HEK293 (cell line): ENCODE results near the gene TMX3.
A peak's percentile ranks its signal among the peaks of the same experiment; 100 is the strongest.

Source experiments
- CTCF ChIA-PET: fragments of 350-600 bp; formaldehyde crosslinking; extraction: SDS; loops from one replicate; lab custom pipeline; 2021; ENCODE audit warnings: antibody characterized with exemption; lab: Yijun Ruan, JAX
- POLR2A ChIA-PET: fragments of 300-600 bp; formaldehyde crosslinking; extraction: SDS; loops from one replicate; lab custom pipeline; 2020; ENCODE audit warnings: antibody characterized with exemption, inconsistent platforms; lab: Yijun Ruan, JAX
- H3K27ac ChIP-seq: fragments of 200-500 bp; sonication (Bioruptor generic); 2 replicates; pipeline ENCODE4 v1.5.1; 2014; ENCODE audit warnings: low read depth, low read length, control low read depth, inconsistent platforms; ENCODE audit errors: extremely low read depth
- H3K36me3 ChIP-seq, 2 experiments: fragments of 200-500 bp in 1 of 2; sonication (Bioruptor generic) in 1 of 2; 1 replicate in 1 of 2; 2 replicates in 1 of 2; pipeline ENCODE4 v1.5.1; 2014 to 2017; ENCODE audit warnings: inconsistent platforms in 2 of 2, low read length in 2 of 2; ENCODE audit not compliant: control insufficient read depth in 2 of 2, insufficient read depth in 1 of 2
- H3K4me1 ChIP-seq: fragments of 200-500 bp; sonication (Bioruptor generic); 2 replicates; pipeline ENCODE4 v1.5.1; 2014; ENCODE audit warnings: mild to moderate bottlenecking, low read length, inconsistent platforms; ENCODE audit not compliant: control insufficient read depth, insufficient read depth
- H3K4me3 ChIP-seq: 2 replicates; pipeline ENCODE4 v1.5.1; 2011; ENCODE audit warnings: low read depth, mild to moderate bottlenecking, control low read depth, low read length, moderate library complexity
- H3K9me3 ChIP-seq: fragments of 200-500 bp; sonication (Bioruptor generic); 2 replicates; pipeline ENCODE4 v1.5.1; 2014; ENCODE audit warnings: low read depth, low read length, inconsistent platforms; ENCODE audit not compliant: control insufficient read depth, insufficient read depth
- GLIS2 ChIP-seq: fragments of 450-650 bp; formaldehyde crosslinking; IDR thresholded peaks from 2 replicates; pipeline ENCODE4 v1.5.1; 2016; ENCODE audit warnings: missing biosample characterization, missing genetic modification characterization
- IKZF3 ChIP-seq: fragments of 450-650 bp; IDR thresholded peaks from 2 replicates; pipeline ENCODE4 v1.5.0; 2018; ENCODE audit warnings: missing biosample characterization, mild to moderate bottlenecking, missing genetic modification characterization, moderate library complexity
- KLF9 ChIP-seq: fragments of 450-650 bp; formaldehyde crosslinking; IDR thresholded peaks from 2 replicates; pipeline ENCODE4 v1.5.1; 2016; ENCODE audit warnings: missing biosample characterization, missing genetic modification characterization, low read depth
- PRDM1 ChIP-seq: fragments of 450-650 bp; formaldehyde crosslinking; IDR thresholded peaks from 2 replicates; pipeline ENCODE4; 2016; ENCODE audit warnings: missing biosample characterization, missing genetic modification characterization
- SCRT1 ChIP-seq: fragments of 450-650 bp; formaldehyde crosslinking; IDR thresholded peaks from 2 replicates; pipeline ENCODE4 v1.5.1; 2016; ENCODE audit warnings: missing biosample characterization, missing genetic modification characterization, borderline replicate concordance
- SCRT2 ChIP-seq: fragments of 450-650 bp; formaldehyde crosslinking; IDR thresholded peaks from 2 replicates; pipeline ENCODE4 v1.5.1; 2016; ENCODE audit warnings: missing biosample characterization, missing genetic modification characterization
- SP3 ChIP-seq: fragments of 450-650 bp; formaldehyde crosslinking; IDR thresholded peaks from 2 replicates; pipeline ENCODE4 v1.5.1; 2016; ENCODE audit warnings: missing biosample characterization, missing genetic modification characterization
- ZBTB17 ChIP-seq: fragments of 450-650 bp; formaldehyde crosslinking; IDR thresholded peaks from 2 replicates; pipeline ENCODE4 v1.5.1; 2016; ENCODE audit warnings: missing biosample characterization, missing genetic modification characterization
- ZBTB20 ChIP-seq: fragments of 450-650 bp; formaldehyde crosslinking; IDR thresholded peaks from 2 replicates; pipeline ENCODE4 v1.5.1; 2016; ENCODE audit warnings: missing biosample characterization, missing genetic modification characterization
- ZNF132 ChIP-seq: fragments of 450-650 bp; formaldehyde crosslinking; IDR thresholded peaks from 2 replicates; pipeline ENCODE4 v1.5.1; 2017; ENCODE audit warnings: missing biosample characterization, missing genetic modification characterization, borderline replicate concordance
- ZNF324 ChIP-seq: fragments of 450-650 bp; formaldehyde crosslinking; IDR thresholded peaks from 2 replicates; pipeline ENCODE4 v1.5.1; 2016; ENCODE audit warnings: missing biosample characterization, missing genetic modification characterization
- ZNF335 ChIP-seq: fragments of 450-650 bp; formaldehyde crosslinking; conservative IDR thresholded peaks from 2 replicates; pipeline ENCODE4 v1.5.1; 2016; ENCODE audit warnings: missing biosample characterization, missing genetic modification characterization
- ZNF76 ChIP-seq: fragments of 450-650 bp; formaldehyde crosslinking; IDR thresholded peaks from 2 replicates; pipeline ENCODE4; 2016; ENCODE audit warnings: low read depth, missing biosample characterization, missing genetic modification characterization, borderline replicate concordance
- ZSCAN23 ChIP-seq: fragments of 450-650 bp; formaldehyde crosslinking; IDR thresholded peaks from 2 replicates; pipeline ENCODE4 v1.5.1; 2016; ENCODE audit warnings: missing biosample characterization, missing genetic modification characterization
- TF ChIP-seq, protein P1 (sequence below): fragments of 450-650 bp; formaldehyde crosslinking; conservative IDR thresholded peaks from 2 replicates; pipeline ENCODE4 v1.5.1; 2016; ENCODE audit warnings: low read depth, missing biosample characterization, missing genetic modification characterization
- TF ChIP-seq, protein P2 (sequence below): fragments of 450-650 bp; formaldehyde crosslinking; IDR thresholded peaks from 2 replicates; pipeline ENCODE4 v1.5.1; 2016; ENCODE audit warnings: missing biosample characterization, missing genetic modification characterization
- TF ChIP-seq, protein P3 (sequence below): fragments of 450-650 bp; formaldehyde crosslinking; IDR thresholded peaks from 2 replicates; pipeline ENCODE4 v1.5.1; 2016; ENCODE audit warnings: missing biosample characterization, missing genetic modification characterization
- TF ChIP-seq, protein P4 (sequence below): fragments of 450-650 bp; formaldehyde crosslinking; IDR thresholded peaks from 2 replicates; pipeline ENCODE4 v1.5.1; 2016; ENCODE audit warnings: missing biosample characterization, missing genetic modification characterization
- TF ChIP-seq, protein P5 (sequence below): fragments of 450-650 bp; formaldehyde crosslinking; conservative IDR thresholded peaks from 2 replicates; pipeline ENCODE4 v1.5.1; 2016; ENCODE audit warnings: low read depth, missing biosample characterization, missing genetic modification characterization
- TF ChIP-seq, protein P6 (sequence below): fragments of 450-650 bp; formaldehyde crosslinking; IDR thresholded peaks from 2 replicates; pipeline ENCODE4 v1.5.1; 2017; ENCODE audit warnings: missing biosample characterization, missing genetic modification characterization

The TMX3 gene, protein sequence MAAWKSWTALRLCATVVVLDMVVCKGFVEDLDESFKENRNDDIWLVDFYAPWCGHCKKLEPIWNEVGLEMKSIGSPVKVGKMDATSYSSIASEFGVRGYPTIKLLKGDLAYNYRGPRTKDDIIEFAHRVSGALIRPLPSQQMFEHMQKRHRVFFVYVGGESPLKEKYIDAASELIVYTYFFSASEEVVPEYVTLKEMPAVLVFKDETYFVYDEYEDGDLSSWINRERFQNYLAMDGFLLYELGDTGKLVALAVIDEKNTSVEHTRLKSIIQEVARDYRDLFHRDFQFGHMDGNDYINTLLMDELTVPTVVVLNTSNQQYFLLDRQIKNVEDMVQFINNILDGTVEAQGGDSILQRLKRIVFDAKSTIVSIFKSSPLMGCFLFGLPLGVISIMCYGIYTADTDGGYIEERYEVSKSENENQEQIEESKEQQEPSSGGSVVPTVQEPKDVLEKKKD

DNA sequence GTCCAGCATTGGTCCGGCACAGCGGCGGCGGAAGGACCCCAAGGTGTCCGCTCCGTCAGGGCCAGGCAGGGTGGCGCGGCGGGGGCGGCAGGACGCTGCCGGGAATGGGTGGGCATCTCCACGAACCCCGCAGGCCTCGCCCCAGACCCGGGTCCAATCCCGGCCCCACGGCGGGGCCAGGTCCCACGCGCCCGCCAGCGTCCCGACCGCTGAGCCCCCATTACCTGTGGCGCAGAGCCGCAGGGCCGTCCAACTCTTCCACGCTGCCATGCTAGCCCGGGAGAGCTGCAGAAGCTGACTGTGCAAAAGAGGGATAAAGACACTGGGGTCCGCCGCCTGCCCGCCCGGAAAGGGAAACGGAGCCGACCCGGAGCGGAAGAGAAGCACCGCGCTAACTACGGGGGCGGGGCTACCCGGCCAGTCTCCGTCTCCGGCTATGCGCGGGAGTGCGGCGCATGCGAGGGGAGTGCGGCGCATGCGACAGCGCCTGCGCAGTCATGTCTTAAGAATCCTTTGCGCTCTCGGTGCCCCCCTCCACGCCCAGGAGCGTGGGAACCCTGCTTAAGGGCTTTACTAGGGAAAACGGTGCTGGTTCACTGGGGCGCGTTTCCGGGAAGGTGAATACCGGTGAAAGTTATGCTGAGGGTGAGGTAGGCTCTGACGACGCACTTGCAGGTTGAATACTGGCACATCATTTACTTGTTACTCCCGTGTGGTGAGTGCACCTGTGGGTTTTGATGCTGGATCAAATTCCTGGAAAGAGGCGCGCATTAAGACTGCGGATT lies at the start of gene TMX3:
Gene TMX3 (minus strand): TSS at position 397 of the 785 bp plus-strand sequence. CDS start 127 bp downstream, at position 270.
- Histone ChIP-seq H3K4me3 (peak within 1 kb of the TSS; percentile 92), H3K9me3 (no peaks in the 10 kb centered on the region), H3K4me1 (no peaks in the 10 kb centered on the region; the same call in 1 of the 2 replicates), H3K36me3 (peaks cover 23 to 36% of the 10 kb centered on the region in 2 experiments; a peak in 2 of 3 replicates), H3K27ac (peak within 1 kb of the TSS; percentile 83)
- ChIA-PET POLR2A (no interaction called here), CTCF (interaction anchor here (0.6 kb wide), 2 partner anchors 30 to 1748 kb away, joined by 3 read pairs; no protein-coding TSS in a partner anchor)
- no peak for TF ChIP-seq ZSCAN23 (tag by site-specific recombination)
- peak; percentile 50; the same call in 1 of the 2 replicates for TF ChIP-seq GLIS2 (tag by site-specific recombination)
- 0 out of 2 replicates have a peak, but pooled peaks have one; percentile 44 for TF ChIP-seq ZNF76 (tag by site-specific recombination)
- TF ChIP-seq, protein P1, sequence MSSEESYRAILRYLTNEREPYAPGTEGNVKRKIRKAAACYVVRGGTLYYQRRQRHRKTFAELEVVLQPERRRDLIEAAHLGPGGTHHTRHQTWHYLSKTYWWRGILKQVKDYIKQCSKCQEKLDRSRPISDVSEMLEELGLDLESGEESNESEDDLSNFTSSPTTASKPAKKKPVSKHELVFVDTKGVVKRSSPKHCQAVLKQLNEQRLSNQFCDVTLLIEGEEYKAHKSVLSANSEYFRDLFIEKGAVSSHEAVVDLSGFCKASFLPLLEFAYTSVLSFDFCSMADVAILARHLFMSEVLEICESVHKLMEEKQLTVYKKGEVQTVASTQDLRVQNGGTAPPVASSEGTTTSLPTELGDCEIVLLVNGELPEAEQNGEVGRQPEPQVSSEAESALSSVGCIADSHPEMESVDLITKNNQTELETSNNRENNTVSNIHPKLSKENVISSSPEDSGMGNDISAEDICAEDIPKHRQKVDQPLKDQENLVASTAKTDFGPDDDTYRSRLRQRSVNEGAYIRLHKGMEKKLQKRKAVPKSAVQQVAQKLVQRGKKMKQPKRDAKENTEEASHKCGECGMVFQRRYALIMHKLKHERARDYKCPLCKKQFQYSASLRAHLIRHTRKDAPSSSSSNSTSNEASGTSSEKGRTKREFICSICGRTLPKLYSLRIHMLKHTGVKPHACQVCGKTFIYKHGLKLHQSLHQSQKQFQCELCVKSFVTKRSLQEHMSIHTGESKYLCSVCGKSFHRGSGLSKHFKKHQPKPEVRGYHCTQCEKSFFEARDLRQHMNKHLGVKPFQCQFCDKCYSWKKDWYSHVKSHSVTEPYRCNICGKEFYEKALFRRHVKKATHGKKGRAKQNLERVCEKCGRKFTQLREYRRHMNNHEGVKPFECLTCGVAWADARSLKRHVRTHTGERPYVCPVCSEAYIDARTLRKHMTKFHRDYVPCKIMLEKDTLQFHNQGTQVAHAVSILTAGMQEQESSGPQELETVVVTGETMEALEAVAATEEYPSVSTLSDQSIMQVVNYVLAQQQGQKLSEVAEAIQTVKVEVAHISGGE: peak; percentile 97
- peak; percentile 93 for TF ChIP-seq PRDM1 (tag by site-specific recombination)
- TF ChIP-seq, protein P2, sequence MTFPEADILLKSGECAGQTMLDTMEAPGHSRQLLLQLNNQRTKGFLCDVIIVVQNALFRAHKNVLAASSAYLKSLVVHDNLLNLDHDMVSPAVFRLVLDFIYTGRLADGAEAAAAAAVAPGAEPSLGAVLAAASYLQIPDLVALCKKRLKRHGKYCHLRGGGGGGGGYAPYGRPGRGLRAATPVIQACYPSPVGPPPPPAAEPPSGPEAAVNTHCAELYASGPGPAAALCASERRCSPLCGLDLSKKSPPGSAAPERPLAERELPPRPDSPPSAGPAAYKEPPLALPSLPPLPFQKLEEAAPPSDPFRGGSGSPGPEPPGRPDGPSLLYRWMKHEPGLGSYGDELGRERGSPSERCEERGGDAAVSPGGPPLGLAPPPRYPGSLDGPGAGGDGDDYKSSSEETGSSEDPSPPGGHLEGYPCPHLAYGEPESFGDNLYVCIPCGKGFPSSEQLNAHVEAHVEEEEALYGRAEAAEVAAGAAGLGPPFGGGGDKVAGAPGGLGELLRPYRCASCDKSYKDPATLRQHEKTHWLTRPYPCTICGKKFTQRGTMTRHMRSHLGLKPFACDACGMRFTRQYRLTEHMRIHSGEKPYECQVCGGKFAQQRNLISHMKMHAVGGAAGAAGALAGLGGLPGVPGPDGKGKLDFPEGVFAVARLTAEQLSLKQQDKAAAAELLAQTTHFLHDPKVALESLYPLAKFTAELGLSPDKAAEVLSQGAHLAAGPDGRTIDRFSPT: peak; percentile 64; the same call in 1 of the 2 replicates
- peak; percentile 87 for TF ChIP-seq SCRT2 (tag by site-specific recombination)
- peak; percentile 88 for TF ChIP-seq ZBTB20
- TF ChIP-seq, protein P3, sequence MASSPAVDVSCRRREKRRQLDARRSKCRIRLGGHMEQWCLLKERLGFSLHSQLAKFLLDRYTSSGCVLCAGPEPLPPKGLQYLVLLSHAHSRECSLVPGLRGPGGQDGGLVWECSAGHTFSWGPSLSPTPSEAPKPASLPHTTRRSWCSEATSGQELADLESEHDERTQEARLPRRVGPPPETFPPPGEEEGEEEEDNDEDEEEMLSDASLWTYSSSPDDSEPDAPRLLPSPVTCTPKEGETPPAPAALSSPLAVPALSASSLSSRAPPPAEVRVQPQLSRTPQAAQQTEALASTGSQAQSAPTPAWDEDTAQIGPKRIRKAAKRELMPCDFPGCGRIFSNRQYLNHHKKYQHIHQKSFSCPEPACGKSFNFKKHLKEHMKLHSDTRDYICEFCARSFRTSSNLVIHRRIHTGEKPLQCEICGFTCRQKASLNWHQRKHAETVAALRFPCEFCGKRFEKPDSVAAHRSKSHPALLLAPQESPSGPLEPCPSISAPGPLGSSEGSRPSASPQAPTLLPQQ: no peak
- peak; percentile 95 for TF ChIP-seq SCRT1 (tag by site-specific recombination)
- TF ChIP-seq ZNF335 (tag by site-specific recombination): peak; percentile 85
- TF ChIP-seq, protein P4, sequence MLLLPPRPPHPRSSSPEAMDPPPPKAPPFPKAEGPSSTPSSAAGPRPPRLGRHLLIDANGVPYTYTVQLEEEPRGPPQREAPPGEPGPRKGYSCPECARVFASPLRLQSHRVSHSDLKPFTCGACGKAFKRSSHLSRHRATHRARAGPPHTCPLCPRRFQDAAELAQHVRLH (tag by site-specific recombination): no peak
- peak; percentile 20; the same call in 1 of the 2 replicates for TF ChIP-seq IKZF3 (tag by site-specific recombination)
- peak; percentile 63; the same call in 1 of the 2 replicates for TF ChIP-seq KLF9 (tag by site-specific recombination)
- no peak for TF ChIP-seq ZNF324 (tag by site-specific recombination)
- peak; percentile 63 for TF ChIP-seq ZBTB17 (tag by site-specific recombination)
- TF ChIP-seq, protein P5, sequence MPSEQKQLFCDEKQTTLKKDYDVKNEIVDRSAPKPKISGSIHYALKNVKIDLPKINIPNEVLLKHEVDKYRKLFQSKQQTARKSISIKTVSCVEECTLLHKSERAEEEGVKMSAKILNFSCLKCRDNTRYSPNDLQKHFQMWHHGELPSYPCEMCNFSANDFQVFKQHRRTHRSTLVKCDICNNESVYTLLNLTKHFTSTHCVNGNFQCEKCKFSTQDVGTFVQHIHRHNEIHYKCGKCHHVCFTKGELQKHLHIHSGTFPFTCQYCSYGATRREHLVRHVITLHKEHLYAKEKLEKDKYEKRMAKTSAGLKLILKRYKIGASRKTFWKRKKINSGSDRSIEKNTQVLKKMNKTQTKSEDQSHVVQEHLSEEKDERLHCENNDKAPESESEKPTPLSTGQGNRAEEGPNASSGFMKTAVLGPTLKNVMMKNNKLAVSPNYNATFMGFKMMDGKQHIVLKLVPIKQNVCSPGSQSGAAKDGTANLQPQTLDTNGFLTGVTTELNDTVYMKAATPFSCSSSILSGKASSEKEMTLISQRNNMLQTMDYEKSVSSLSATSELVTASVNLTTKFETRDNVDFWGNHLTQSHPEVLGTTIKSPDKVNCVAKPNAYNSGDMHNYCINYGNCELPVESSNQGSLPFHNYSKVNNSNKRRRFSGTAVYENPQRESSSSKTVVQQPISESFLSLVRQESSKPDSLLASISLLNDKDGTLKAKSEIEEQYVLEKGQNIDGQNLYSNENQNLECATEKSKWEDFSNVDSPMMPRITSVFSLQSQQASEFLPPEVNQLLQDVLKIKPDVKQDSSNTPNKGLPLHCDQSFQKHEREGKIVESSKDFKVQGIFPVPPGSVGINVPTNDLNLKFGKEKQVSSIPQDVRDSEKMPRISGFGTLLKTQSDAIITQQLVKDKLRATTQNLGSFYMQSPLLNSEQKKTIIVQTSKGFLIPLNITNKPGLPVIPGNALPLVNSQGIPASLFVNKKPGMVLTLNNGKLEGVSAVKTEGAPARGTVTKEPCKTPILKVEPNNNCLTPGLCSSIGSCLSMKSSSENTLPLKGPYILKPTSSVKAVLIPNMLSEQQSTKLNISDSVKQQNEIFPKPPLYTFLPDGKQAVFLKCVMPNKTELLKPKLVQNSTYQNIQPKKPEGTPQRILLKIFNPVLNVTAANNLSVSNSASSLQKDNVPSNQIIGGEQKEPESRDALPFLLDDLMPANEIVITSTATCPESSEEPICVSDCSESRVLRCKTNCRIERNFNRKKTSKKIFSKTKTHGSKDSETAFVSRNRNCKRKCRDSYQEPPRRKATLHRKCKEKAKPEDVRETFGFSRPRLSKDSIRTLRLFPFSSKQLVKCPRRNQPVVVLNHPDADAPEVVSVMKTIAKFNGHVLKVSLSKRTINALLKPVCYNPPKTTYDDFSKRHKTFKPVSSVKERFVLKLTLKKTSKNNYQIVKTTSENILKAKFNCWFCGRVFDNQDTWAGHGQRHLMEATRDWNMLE (tag by site-specific recombination): no peak
- TF ChIP-seq, protein P6, sequence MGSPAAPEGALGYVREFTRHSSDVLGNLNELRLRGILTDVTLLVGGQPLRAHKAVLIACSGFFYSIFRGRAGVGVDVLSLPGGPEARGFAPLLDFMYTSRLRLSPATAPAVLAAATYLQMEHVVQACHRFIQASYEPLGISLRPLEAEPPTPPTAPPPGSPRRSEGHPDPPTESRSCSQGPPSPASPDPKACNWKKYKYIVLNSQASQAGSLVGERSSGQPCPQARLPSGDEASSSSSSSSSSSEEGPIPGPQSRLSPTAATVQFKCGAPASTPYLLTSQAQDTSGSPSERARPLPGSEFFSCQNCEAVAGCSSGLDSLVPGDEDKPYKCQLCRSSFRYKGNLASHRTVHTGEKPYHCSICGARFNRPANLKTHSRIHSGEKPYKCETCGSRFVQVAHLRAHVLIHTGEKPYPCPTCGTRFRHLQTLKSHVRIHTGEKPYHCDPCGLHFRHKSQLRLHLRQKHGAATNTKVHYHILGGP (tag by site-specific recombination): peak; percentile 90
- no peak for TF ChIP-seq ZNF132 (tag by site-specific recombination)
- peak; percentile 57; the same call in 1 of the 2 replicates for TF ChIP-seq SP3 (tag by site-specific recombination)
